H1 (cell line): ENCODE results near the gene MGLL. TPM values are rescaled to one million over a fixed set of nuclear protein-coding genes. Genes with fewer than 3 reads are reported as not detected.

Experiments
- CTCF ChIA-PET: fragments of 300-600 bp; sonication (Branson Sonifier 250); formaldehyde crosslinking; loops from one replicate; lab custom pipeline; 2021; ENCODE audit not compliant: partially characterized antibody; lab: Charles Lee
- POLR2A ChIA-PET: fragments of 300-600 bp; sonication (Branson Sonifier 250); formaldehyde crosslinking; loops from one replicate; lab custom pipeline; 2021; ENCODE audit warnings: inconsistent platforms; ENCODE audit not compliant: partially characterized antibody; lab: Charles Lee
- DNase-seq, 2 experiments: peaks; one replicate each; pipeline versions ENCODE4 v3.0.0 to v3.0.0-alpha.2; 2010 to 2022; ENCODE audit warnings: low spot score in 2 of 2, low read depth in 1 of 2, mixed read lengths in 1 of 2
- FAIRE-seq: peaks from 2 replicates; lab custom pipeline; 2011; peaks lifted over from hg19 to GRCh38; lab: Jason Lieb, UNC
- H2AFZ ChIP-seq: 2 replicates; pipeline ENCODE4 v1.8.1; 2012; ENCODE audit warnings: low read length, inconsistent platforms
- H2AK5ac ChIP-seq: 2 replicates; pipeline ENCODE4 v1.6.1; 2013; ENCODE audit warnings: low read depth, low read length
- H2BK120ac ChIP-seq: replicated peaks from 2 replicates; pipeline ENCODE3; 2013; ENCODE audit warnings: low read depth, low read length, inconsistent platforms
- H2BK12ac ChIP-seq: 2 replicates; pipeline ENCODE4 v1.6.1; 2013; ENCODE audit warnings: low read depth, low read length
- H2BK15ac ChIP-seq: 2 replicates; pipeline ENCODE4 v1.6.1; 2013; ENCODE audit warnings: low read length
- H2BK20ac ChIP-seq: 2 replicates; pipeline ENCODE4 v1.6.1; 2013; ENCODE audit warnings: low read length
- H2BK5ac ChIP-seq: 2 replicates; pipeline ENCODE4 v1.6.1; 2013; ENCODE audit warnings: low read depth, low read length
- H3K14ac ChIP-seq: 2 replicates; pipeline ENCODE4 v1.6.1; 2013; ENCODE audit warnings: inconsistent platforms; ENCODE audit not compliant: insufficient read length
- H3K18ac ChIP-seq: 2 replicates; pipeline ENCODE4 v1.6.1; 2013; ENCODE audit warnings: low read length; ENCODE audit errors: extremely low read depth
- H3K23ac ChIP-seq: 2 replicates; pipeline ENCODE4 v1.6.1; 2013; ENCODE audit warnings: inconsistent platforms; ENCODE audit not compliant: insufficient read length
- H3K23me2 ChIP-seq: 2 replicates; pipeline ENCODE4 v1.6.1; 2013; ENCODE audit warnings: low read depth, low read length
- H3K27ac ChIP-seq: 2 replicates; pipeline ENCODE4 v1.6.1; 2011; ENCODE audit warnings: low read depth, low read length, inconsistent platforms
- H3K27me3 ChIP-seq, 4 experiments: replicated peaks in 1 of 4; 1 replicate in 1 of 4; 2 replicates in 3 of 4; pipeline versions ENCODE4 v1.6.1 to v1.8.1; 2011 to 2013; ENCODE audit warnings: low read length in 3 of 4, mild to moderate bottlenecking in 3 of 4, inconsistent platforms in 2 of 4, mixed read lengths in 2 of 4, moderate library complexity in 1 of 4; ENCODE audit not compliant: control insufficient read depth in 3 of 4, insufficient read depth in 3 of 4; ENCODE audit errors: extremely low read depth in 1 of 4
- H3K36me3 ChIP-seq, 4 experiments: 2 replicates each; pipeline versions ENCODE4 v1.6.1 to v1.8.1; 2011 to 2013; ENCODE audit warnings: mild to moderate bottlenecking in 4 of 4, low read length in 3 of 4, moderate library complexity in 2 of 4, control low read depth in 1 of 4, inconsistent platforms in 1 of 4; ENCODE audit not compliant: insufficient read depth in 4 of 4, control insufficient read depth in 2 of 4
- H3K4ac ChIP-seq: replicated peaks from 2 replicates; pipeline ENCODE3; 2013; ENCODE audit warnings: low read length, low read depth, mixed read lengths, inconsistent platforms; ENCODE audit not compliant: insufficient read length
- H3K4me1 ChIP-seq, 4 experiments: replicated peaks in 1 of 4; 1 replicate in 1 of 4; 2 replicates in 3 of 4; pipeline versions ENCODE4 v1.6.1 to v1.8.1; 2011 to 2013; ENCODE audit warnings: low read length in 3 of 4, inconsistent platforms in 2 of 4, mixed read lengths in 1 of 4; ENCODE audit not compliant: insufficient read depth in 4 of 4, control insufficient read depth in 3 of 4
- H3K4me2 ChIP-seq, 2 experiments: 2 replicates each; pipeline versions ENCODE4 v1.6.1 to v1.8.1; 2011 to 2013; ENCODE audit warnings: low read depth in 2 of 2, low read length in 2 of 2, control low read depth in 1 of 2, inconsistent platforms in 1 of 2, mild to moderate bottlenecking in 1 of 2; ENCODE audit not compliant: insufficient read depth in 1 of 2
- H3K4me3 ChIP-seq, 4 experiments: fragments of 200-600, 300-600 bp in 1 of 4; sonication (generic), shearing (Covaris generic), sonication (Bioruptor Twin) in 1 of 4; 2 replicates each; pipeline versions ENCODE4 v1.5.1 to v1.8.1; 2011 to 2016; ENCODE audit warnings: low read length in 4 of 4, low read depth in 3 of 4, control low read depth in 2 of 4, inconsistent platforms in 2 of 4, mild to moderate bottlenecking in 2 of 4, mixed read lengths in 1 of 4, moderate library complexity in 1 of 4; ENCODE audit not compliant: insufficient read depth in 2 of 4; ENCODE audit errors: extremely low read depth in 1 of 4
- H3K56ac ChIP-seq: replicated peaks from 2 replicates; pipeline ENCODE3; 2013; ENCODE audit warnings: low read depth, mild to moderate bottlenecking, mixed read lengths, low read length, inconsistent platforms; ENCODE audit not compliant: insufficient read length
- H3K79me1 ChIP-seq: 2 replicates; pipeline ENCODE4 v1.6.1; 2013; ENCODE audit warnings: low read depth, low read length, control low read depth
- H3K79me2 ChIP-seq, 2 experiments: 2 replicates each; pipeline versions ENCODE4 v1.6.1 to v1.8.1; 2012 to 2013; ENCODE audit warnings: low read length in 2 of 2, mild to moderate bottlenecking in 2 of 2, inconsistent platforms in 1 of 2; ENCODE audit not compliant: insufficient read depth in 2 of 2, control insufficient read depth in 1 of 2
- H3K9ac ChIP-seq, 4 experiments: replicated peaks in 1 of 4; 1 replicate in 1 of 4; 2 replicates in 3 of 4; pipeline versions ENCODE4 v1.6.1 to v1.8.1; 2011 to 2013; ENCODE audit warnings: low read depth in 3 of 4, low read length in 3 of 4, control low read depth in 2 of 4, mild to moderate bottlenecking in 2 of 4, moderate library complexity in 2 of 4, inconsistent platforms in 1 of 4; ENCODE audit errors: extremely low read depth in 1 of 4
- H3K9me3 ChIP-seq, 2 experiments: 2 replicates each; pipeline versions ENCODE4 v1.6.1 to v1.8.1; 2012 to 2013; ENCODE audit warnings: mild to moderate bottlenecking in 2 of 2, moderate library complexity in 2 of 2, control low read depth in 1 of 2, inconsistent platforms in 1 of 2, low read depth in 1 of 2, low read length in 1 of 2, mixed read lengths in 1 of 2; ENCODE audit not compliant: insufficient read depth in 2 of 2
- H4K20me1 ChIP-seq, 2 experiments: replicated peaks in 1 of 2; 2 replicates each; pipeline versions ENCODE3 to v1.8.1; 2011 to 2013; ENCODE audit warnings: inconsistent platforms in 2 of 2, low read length in 2 of 2, mild to moderate bottlenecking in 1 of 2; ENCODE audit not compliant: insufficient read depth in 2 of 2, control insufficient read depth in 1 of 2
- H4K5ac ChIP-seq: 2 replicates; pipeline ENCODE4 v1.6.1; 2013; ENCODE audit warnings: low read length, low read depth, mixed read lengths, inconsistent platforms; ENCODE audit not compliant: insufficient read length
- H4K8ac ChIP-seq: 2 replicates; pipeline ENCODE4 v1.8.0; 2013; ENCODE audit warnings: mild to moderate bottlenecking, moderate library complexity, low read length, inconsistent platforms; ENCODE audit not compliant: insufficient read depth; ENCODE audit errors: extremely low read depth
- H4K91ac ChIP-seq: replicated peaks from 2 replicates; pipeline ENCODE3; 2013; ENCODE audit warnings: low read length, mixed read lengths, inconsistent platforms; ENCODE audit not compliant: insufficient read length
- BACH1 ChIP-seq: IDR thresholded peaks from 2 replicates; pipeline ENCODE4 v1.6.1; 2012; ENCODE audit warnings: low read length, improper control_type of control experiment
- EGR1 ChIP-seq: IDR thresholded peaks from 2 replicates; pipeline ENCODE4 v1.6.1; 2011; ENCODE audit warnings: low read depth, low read length, borderline replicate concordance
- EP300 ChIP-seq, 2 experiments: IDR thresholded peaks; 1 replicate in 1 of 2; 2 replicates in 1 of 2; pipeline ENCODE4 v1.6.1; 2011 to 2012; ENCODE audit warnings: low read depth in 2 of 2, low read length in 2 of 2, mild to moderate bottlenecking in 2 of 2, borderline replicate concordance in 1 of 2, inconsistent platforms in 1 of 2, moderate library complexity in 1 of 2
- MAFK ChIP-seq: IDR thresholded peaks from 2 replicates; pipeline ENCODE4 v1.6.1; 2012; ENCODE audit warnings: low read depth, mild to moderate bottlenecking, improper control_type of control experiment, low read length
- POLR2A ChIP-seq, 2 experiments: IDR thresholded peaks; 1 replicate in 1 of 2; 2 replicates in 1 of 2; pipeline ENCODE4 v1.6.1; 2011; ENCODE audit warnings: low read depth in 2 of 2, low read length in 2 of 2, mild to moderate bottlenecking in 2 of 2; ENCODE audit errors: control extremely low read depth in 1 of 2
- POLR2AphosphoS5 ChIP-seq: IDR thresholded peaks from 2 replicates; pipeline ENCODE4 v1.6.1; 2011; ENCODE audit warnings: low read depth, low read length
- SAP30 ChIP-seq: fragments of 300-600 bp; sonication (generic); IDR thresholded peaks from 2 replicates; pipeline ENCODE4 v1.7.1; 2012; ENCODE audit warnings: low read length, moderate library complexity, mild to moderate bottlenecking, inconsistent platforms; ENCODE audit not compliant: insufficient read depth, insufficient replicate concordance
- SRF ChIP-seq: IDR thresholded peaks from 2 replicates; pipeline ENCODE4 v1.6.1; 2011; ENCODE audit warnings: mild to moderate bottlenecking, low read depth, low read length, moderate library complexity
- TBP ChIP-seq: IDR thresholded peaks from 2 replicates; pipeline ENCODE4 v1.6.1; 2011; ENCODE audit warnings: low read depth, low read length, improper control_type of control experiment
- USF2 ChIP-seq: IDR thresholded peaks from 2 replicates; pipeline ENCODE4 v1.6.1; 2011; ENCODE audit warnings: low read length, improper control_type of control experiment
- WGBS, 2 experiments: shearing (Covaris generic) in 1 of 2; methylation state at CpG; one replicate each; pipeline versions ENCODE4 v1.1.6 to v1.1.7; 2013 to 2015; ENCODE audit warnings: low lambda C conversion rate in 2 of 2, mixed read lengths in 2 of 2, inconsistent platforms in 1 of 2, low coverage in 1 of 2, missing lambda C conversion rate in 1 of 2; ENCODE audit not compliant: insufficient replicate concordance in 2 of 2, insufficient coverage in 1 of 2, insufficient read length in 1 of 2; ENCODE audit errors: extremely low coverage in 1 of 2, missing lambda C conversion rate in 1 of 2; 5-methylcytosine and 5-hydroxymethylcytosine counted together
- polyA plus RNA-seq, 7 experiments: library from polyadenylated mRNA; depleted of rRNA in 3 of 7; stranded (reverse) in 5 of 7; unstranded in 2 of 7; fragments of >200 nt in 5 of 7; fragments of 200-250 nt in 2 of 7; gene quantifications; 1 replicate in 5 of 7; 2 replicates in 1 of 7; 4 replicates in 1 of 7; pipeline versions ENCODE4 v1.2.1 to v1.2.3, GENCODE V29; 2011 to 2013; ENCODE audit warnings: missing spikeins in 2 of 7, mixed read lengths in 2 of 7
- total RNA-seq: library from RNA; stranded (reverse); fragmentation: NEBNext Ultra II Directional; extraction: Animal tissue kit (Norgen Biotek cat#: 25700); gene quantifications from 2 replicates; pipeline ENCODE4 v1.2.1, GENCODE V29; 2021

The MGLL gene
- total and polyA plus RNA-seq, 2 of the 8 experiments (the other 6 are each of a cell fraction or from before 2014, with no cell fraction given), result 0.05 to 0.34 TPM

GRCh38 chr3:127674101-127674721, 148.1 kb downstream of the MGLL start:
- peak overlapping the region; percentile 84; the same call in 1 of the 2 replicates for H2BK15ac ChIP-seq
- H3K79me1 ChIP-seq, result no peaks in the 10 kb centered on the region
- H4K91ac ChIP-seq, result no peak overlapping the region
- peak overlapping the region; percentile 87 to 97 for H3K4me2 ChIP-seq
- H2AFZ ChIP-seq, result no peak overlapping the region
- H3K4me3 ChIP-seq, result peak overlapping the region in 1 of 4 experiments; percentile 98; a peak in 3 of 8 replicates
- no peak overlapping the region for H3K27ac ChIP-seq
- no peak overlapping the region for H2BK120ac ChIP-seq
- FAIRE-seq (no peak), DNase-seq (no peak)
- no peaks in the 10 kb centered on the region for H3K9me3 ChIP-seq
- H2BK12ac ChIP-seq, result 0 out of 2 replicates have a peak overlapping the region, but pooled peaks have one; percentile 53
- peaks cover 12% of the 10 kb centered on the region; the same call in 1 of the 2 replicates for H3K23me2 ChIP-seq
- peak overlapping the region; percentile 44 for H3K4ac ChIP-seq
- CTCF ChIA-PET, result interaction anchor here (0.7 to 1.2 kb wide), 2 partner anchors 17 to 158 kb away, joined by 3 to 4 read pairs; no protein-coding TSS in a partner anchor
- H3K79me2 ChIP-seq, result no peaks in the 10 kb centered on the region
- H3K56ac ChIP-seq, result no peak overlapping the region
- no peak overlapping the region for H3K23ac ChIP-seq
- 82% methylated on average over 16 of the region's 17 CpGs; no CpG with 5 or more reads in 1 of the 2 experiments for WGBS, 2 experiments
- no peaks in the 10 kb centered on the region for H4K20me1 ChIP-seq
- H2BK20ac ChIP-seq, result 0 out of 2 replicates have a peak overlapping the region, but pooled peaks have one; percentile 13
- no peak overlapping the region for H2AK5ac ChIP-seq
- peaks cover 0 to 14% (median 10%) of the 10 kb centered on the region in 4 experiments; a peak in 6 of 7 replicates for H3K4me1 ChIP-seq
- no peaks in the 10 kb centered on the region; a peak in 2 of 7 replicates for H3K27me3 ChIP-seq
- no peak overlapping the region for H4K5ac ChIP-seq
- H3K9ac ChIP-seq, result no peak overlapping the region
- H3K14ac ChIP-seq, result no peak overlapping the region
- H2BK5ac ChIP-seq, result no peak overlapping the region
- no peak overlapping the region for H3K18ac ChIP-seq
- POLR2A ChIA-PET, result no interaction called here
- H3K36me3 ChIP-seq, result no peaks in the 10 kb centered on the region
- no peak overlapping the region for H4K8ac ChIP-seq
- no peak for TF ChIP-seq EP300 (IDR thresholded peaks at IDR 0.05; ENCODE audit: borderline replicate concordance in 1 of 2, low read depth in 2 of 2, low read length in 2 of 2)
- TF ChIP-seq TBP, result no peak
- no peak for TF ChIP-seq POLR2AphosphoS5
- TF ChIP-seq USF2, result no peak
- TF ChIP-seq BACH1, result no peak
- TF ChIP-seq EGR1, result no peak
- TF ChIP-seq POLR2A (IDR thresholded peaks at IDR 0.05; ENCODE audit: control extremely low read depth in 1 of 2, low read depth in 2 of 2, low read length in 2 of 2), result no peak
- TF ChIP-seq SAP30, result no peak
- TF ChIP-seq MAFK, result no peak
- TF ChIP-seq SRF, result no peak
